ENCODE data around the gene MICAL2. TPM values are rescaled to one million over a fixed set of nuclear protein-coding genes. Genes with fewer than 3 reads are reported as not detected.

The MICAL2 gene
- total and polyA plus RNA-seq, 2 donors, result 42.5 to 44.1 TPM

DNA sequence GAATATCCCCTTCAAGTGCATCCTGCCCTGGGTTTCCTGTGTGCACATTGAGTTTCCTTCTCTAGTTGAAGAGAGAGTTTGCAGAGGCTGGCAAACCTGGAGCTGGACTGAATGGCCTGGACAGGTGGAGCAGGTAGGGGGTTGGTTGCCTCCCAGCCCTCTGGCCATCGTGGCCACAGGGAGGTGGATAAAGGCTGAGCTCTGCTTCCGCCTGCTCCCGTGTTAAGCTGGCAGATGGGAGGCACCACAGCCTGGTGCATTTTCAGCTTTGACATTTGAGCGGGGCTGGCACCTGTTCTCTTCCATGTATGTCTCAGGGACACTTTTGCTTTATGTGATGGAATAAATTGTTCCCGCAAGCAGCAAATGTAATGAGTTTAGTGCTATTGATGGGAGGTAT lies 11.1 kb downstream of the MICAL2 start:
- Histone ChIP-seq H3K36me3 (ENCODE audit: insufficient read depth) (no peaks in the 10 kb centered on the region), H3K27ac (ENCODE audit: low read depth) (no peak overlapping the region), H3K4me3 (ENCODE audit: low read depth, low read length) (no peak overlapping the region), H3K4me1 (ENCODE audit: insufficient read depth) (peaks cover 3% of the 10 kb centered on the region)
- WGBS, result 93% methylated on average over 5 of the region's 5 CpGs
- no peak for DNase-seq (ENCODE audit: extremely low spot score)

DNA sequence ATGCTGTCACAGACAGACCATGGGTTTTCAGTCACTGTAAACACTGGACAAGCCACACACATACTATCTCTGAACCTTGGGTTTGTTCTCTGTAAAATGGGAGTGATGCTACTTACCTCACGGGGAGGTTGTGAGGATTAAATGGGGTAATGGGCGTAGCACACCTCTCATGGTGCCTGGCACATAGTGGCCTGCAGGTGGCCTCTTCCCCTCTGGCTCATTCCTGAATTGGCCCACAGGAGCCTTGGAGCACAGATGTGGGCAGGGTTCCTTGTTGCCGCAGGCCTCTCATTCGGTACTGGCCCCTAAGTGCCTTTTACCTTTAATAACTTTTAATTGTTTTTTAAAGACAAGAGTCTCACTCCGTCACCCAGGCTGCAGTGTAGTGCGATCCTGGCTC lies 11.7 kb downstream of the MICAL2 start:
- Histone ChIP-seq H3K27ac (ENCODE audit: low read depth) (no peak overlapping the region), H3K4me1 (ENCODE audit: insufficient read depth) (peaks cover 3% of the 10 kb centered on the region), H3K36me3 (ENCODE audit: insufficient read depth) (no peaks in the 10 kb centered on the region), H3K4me3 (ENCODE audit: low read depth, low read length) (no peak overlapping the region)
- no peak for DNase-seq (ENCODE audit: extremely low spot score)
- WGBS, result 91% methylated on average over 6 of the region's 6 CpGs

DNA sequence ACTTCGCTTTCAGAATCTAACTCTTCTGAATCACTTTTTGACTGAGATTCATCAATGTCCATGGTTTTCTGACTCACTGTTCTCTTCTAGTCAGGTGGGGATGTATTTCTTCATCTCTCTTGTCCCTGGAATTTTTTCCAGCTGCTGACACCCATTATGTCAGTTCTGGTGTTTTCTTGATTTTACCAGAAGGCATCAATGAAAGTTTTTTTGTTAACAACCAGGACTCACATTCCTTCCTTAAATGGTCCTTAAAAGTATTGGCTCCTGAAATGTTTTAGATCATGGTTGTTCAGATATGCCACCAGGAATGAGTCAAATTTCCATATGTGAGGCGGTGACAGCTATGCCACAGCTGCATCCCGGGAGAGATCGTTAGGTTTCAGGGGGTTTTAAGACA lies 12.9 kb downstream of the MICAL2 start:
- Histone ChIP-seq H3K4me1 (ENCODE audit: insufficient read depth) (peaks cover 3% of the 10 kb centered on the region), H3K36me3 (ENCODE audit: insufficient read depth) (no peaks in the 10 kb centered on the region), H3K27ac (ENCODE audit: low read depth) (no peak overlapping the region), H3K4me3 (ENCODE audit: low read depth, low read length) (no peak overlapping the region)
- no peak for DNase-seq (ENCODE audit: extremely low spot score)
- WGBS, result 95% methylated on average over 4 of the region's 4 CpGs

DNA sequence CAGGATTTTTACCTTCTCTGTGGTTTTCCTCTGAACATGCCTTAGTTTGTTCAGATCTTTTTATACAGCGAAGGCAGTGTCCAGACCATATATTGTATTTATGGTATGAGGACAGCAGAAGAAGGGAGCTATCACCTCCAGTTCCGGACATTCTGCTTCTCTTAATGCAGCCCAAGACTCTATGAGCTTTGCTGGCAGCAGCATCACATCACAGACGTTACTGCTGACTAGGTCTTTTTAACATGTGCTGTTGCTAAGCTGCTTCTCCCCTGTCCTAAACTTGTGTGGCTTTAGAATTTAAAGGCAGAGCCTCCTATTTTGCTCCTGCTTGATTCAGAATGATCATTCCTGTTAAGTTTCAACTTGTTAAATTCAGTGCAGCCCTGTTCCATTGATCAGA lies 13.4 kb downstream of the MICAL2 start:
- H3K27ac ChIP-seq (ENCODE audit: low read depth), result no peak overlapping the region
- H3K4me3 ChIP-seq (ENCODE audit: low read depth, low read length), result no peak overlapping the region
- WGBS, result 57% methylated on average over 3 of the region's 3 CpGs
- DNase-seq (ENCODE audit: extremely low spot score), result no peak
- peaks cover 3% of the 10 kb centered on the region for H3K4me1 ChIP-seq (ENCODE audit: insufficient read depth)
- no peaks in the 10 kb centered on the region for H3K36me3 ChIP-seq (ENCODE audit: insufficient read depth)

DNA sequence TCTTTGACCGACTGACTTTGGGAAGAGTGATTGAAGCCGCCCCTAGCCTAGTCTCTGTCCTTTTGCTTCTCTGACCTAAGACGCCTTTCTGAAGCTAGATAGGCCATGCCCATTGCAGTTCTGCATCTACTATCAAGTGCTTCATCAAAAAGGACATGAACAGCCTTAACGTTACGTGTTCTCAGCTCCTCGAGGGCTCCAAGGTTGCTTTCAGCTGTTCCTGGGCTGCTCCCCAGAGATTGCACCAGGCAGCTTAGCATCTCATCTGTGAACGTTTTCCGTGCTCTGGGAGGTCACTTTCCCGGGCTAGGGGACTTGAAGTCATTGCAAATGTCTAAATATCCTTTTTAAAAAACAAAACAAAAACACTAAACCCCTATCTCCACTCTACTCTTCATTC lies 13.9 kb downstream of the MICAL2 start:
- Histone ChIP-seq H3K36me3 (ENCODE audit: insufficient read depth) (no peaks in the 10 kb centered on the region), H3K4me3 (ENCODE audit: low read depth, low read length) (no peak overlapping the region), H3K4me1 (ENCODE audit: insufficient read depth) (peaks cover 3% of the 10 kb centered on the region), H3K27ac (ENCODE audit: low read depth) (no peak overlapping the region)
- DNase-seq (ENCODE audit: extremely low spot score), result no peak
- WGBS, result 87% methylated on average over 9 of the region's 9 CpGs

DNA sequence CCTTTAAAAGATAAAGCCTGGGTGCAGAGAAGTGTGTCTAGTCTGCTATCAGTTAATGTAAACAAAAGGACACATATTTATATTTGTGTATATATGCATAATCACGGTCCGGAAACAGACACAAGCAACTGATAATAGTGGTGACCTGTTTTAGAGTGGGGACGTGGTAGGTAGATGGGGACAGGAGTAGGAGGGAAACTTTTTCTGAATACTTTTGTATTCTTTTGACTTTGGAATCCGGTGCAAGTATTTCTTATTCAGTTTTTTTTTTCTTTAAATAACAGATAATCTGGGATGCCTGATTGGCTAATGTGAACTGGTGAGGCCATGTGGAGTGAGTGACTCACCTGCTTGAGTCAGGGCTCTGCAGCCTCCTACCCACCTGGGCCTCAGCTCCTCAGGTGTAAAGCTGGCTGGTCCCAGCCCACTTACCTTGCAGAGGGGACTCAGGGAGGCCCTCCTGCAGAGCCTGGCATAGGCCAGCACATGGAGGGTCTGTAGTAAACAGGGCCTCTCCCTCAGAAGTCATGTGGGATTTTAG lies 15.3 kb downstream of the MICAL2 start:
- Histone ChIP-seq H3K36me3 (ENCODE audit: insufficient read depth) (no peaks in the 10 kb centered on the region), H3K4me1 (ENCODE audit: insufficient read depth) (peaks cover 3% of the 10 kb centered on the region), H3K27ac (ENCODE audit: low read depth) (no peak overlapping the region), H3K4me3 (ENCODE audit: low read depth, low read length) (no peak overlapping the region)
- DNase-seq (ENCODE audit: extremely low spot score), result no peak
- WGBS, result 38% methylated on average over 4 of the region's 4 CpGs

DNA sequence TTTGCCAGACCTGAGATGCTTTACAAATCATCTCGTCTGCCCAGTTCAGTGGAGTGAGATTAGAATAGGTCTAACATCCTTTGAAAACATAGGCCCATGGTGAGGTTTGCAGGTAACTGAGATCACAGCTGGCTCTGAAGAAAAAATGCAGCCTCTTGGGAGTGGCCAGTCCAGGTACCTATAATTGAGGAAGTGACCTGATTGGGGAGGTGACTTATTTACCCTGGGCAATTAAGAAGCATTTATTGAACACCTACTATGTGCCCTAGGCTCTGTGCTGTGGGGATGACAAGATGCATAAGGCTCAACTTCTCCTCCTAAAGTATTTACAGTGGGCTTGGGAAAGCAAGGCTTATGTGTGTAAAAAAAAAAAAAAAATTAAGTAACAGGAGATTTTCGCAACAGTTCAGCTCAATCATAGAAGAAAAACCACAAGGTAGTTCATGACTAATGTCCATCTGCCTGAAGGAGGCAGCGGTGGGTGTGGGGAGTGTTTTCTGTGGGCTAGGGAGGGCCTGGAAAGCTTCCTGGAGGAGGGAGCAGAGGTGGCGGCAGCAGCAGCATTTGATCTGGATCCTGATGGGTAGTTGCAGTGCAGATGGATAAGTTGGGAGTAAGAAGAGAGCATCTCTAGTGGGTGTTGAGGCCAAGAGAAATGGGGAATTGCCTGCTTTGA lies 16.1 kb downstream of the MICAL2 start:
- H3K36me3 ChIP-seq (ENCODE audit: insufficient read depth), result no peaks in the 10 kb centered on the region
- DNase-seq (ENCODE audit: extremely low spot score), result no peak
- no peak overlapping the region for H3K27ac ChIP-seq (ENCODE audit: low read depth)
- H3K4me1 ChIP-seq (ENCODE audit: insufficient read depth), result peaks cover 3% of the 10 kb centered on the region
- 78% methylated on average over 4 of the region's 4 CpGs for WGBS
- H3K4me3 ChIP-seq (ENCODE audit: low read depth, low read length), result no peak overlapping the region

DNA sequence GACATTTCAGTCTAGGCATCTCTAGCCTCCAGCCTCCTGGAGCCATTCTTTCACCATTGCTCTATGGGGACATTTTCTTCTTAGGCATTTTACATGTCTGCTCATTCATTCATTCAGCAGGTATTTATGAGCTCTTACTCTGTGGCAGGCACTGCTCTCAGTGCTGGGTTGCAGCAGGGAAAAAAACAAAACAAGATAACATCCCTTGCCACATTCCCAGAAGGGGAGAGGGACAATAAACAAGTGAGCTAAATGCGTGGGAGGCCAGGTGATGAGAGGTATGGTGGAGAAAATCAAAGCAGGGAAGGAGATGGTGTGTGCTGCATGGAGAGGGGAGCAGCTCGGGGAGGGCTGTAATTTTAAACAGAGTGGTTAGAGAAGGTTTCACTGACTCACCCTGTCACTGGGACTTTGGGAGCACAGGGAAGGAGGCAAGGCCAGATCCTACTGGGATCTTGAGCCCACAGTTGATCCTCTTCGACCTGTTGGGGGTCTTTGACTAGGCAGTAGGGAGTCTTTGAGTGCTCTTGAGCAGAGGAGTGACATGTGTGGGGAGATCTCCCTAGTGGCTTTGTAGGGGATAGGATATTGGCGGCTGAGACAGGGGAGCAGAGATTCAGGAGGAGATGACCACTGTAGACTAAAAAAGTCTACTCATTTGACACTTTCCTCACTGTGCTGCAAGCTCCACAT lies 17.0 kb downstream of the MICAL2 start:
- WGBS, result 80% methylated on average over 4 of the region's 4 CpGs
- H3K4me1 ChIP-seq (ENCODE audit: insufficient read depth), result peaks cover 3% of the 10 kb centered on the region
- H3K36me3 ChIP-seq (ENCODE audit: insufficient read depth), result no peaks in the 10 kb centered on the region
- no peak overlapping the region for H3K4me3 ChIP-seq (ENCODE audit: low read depth, low read length)
- H3K27ac ChIP-seq (ENCODE audit: low read depth), result no peak overlapping the region
- DNase-seq (ENCODE audit: extremely low spot score), result no peak

DNA sequence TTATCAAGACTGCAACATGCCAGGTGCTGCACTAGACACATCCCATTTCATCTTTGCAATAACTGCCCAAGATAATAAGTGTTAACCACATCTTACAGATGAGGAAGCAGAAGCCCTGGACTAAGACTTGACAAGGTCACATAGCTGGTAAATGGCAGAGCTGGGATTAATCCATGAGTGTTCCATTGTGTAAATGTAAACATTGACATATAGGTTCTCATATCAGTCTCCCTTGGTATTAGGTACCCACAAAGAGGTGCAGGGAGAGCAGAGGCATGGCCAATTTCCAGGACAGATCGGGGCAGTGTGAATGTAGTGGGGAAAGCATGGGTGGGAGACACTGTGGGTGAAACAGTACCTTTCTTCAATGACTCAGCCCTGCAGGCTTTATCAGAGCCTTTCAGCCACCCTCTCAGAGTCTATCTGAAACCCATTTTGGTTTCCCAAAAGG lies 17.9 kb downstream of the MICAL2 start:
- Histone ChIP-seq H3K4me3 (ENCODE audit: low read depth, low read length) (no peak overlapping the region), H3K36me3 (ENCODE audit: insufficient read depth) (no peaks in the 10 kb centered on the region), H3K27ac (ENCODE audit: low read depth) (no peak overlapping the region), H3K4me1 (ENCODE audit: insufficient read depth) (peaks cover 3% of the 10 kb centered on the region)
- no peak for DNase-seq (ENCODE audit: extremely low spot score)
- WGBS, result 60% methylated on average over 1 of the region's 1 CpG

DNA sequence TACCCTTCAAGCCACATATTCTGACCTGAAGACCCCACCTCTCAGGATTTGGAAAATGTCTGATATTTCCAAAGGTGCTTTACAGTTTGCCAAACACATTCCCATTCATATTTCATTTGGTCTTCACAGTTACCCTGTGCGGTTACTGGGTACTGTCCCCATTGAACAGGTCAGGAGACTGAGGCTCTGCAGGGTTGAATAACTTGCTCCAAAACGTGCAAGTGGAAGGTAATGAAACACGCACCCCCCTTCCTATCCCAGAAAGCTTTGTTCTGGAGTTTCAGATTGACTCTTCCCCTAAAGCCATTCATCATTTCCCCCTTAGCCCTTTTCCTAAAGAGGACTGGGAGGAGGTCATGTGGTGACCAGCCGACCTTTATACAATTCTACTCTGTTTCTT lies 18.8 kb downstream of the MICAL2 start:
- 90% methylated on average over 4 of the region's 4 CpGs for WGBS
- no peak for DNase-seq (ENCODE audit: extremely low spot score)
- H3K4me3 ChIP-seq (ENCODE audit: low read depth, low read length), result no peak overlapping the region
- no peak overlapping the region for H3K27ac ChIP-seq (ENCODE audit: low read depth)
- H3K4me1 ChIP-seq (ENCODE audit: insufficient read depth), result peaks cover 3% of the 10 kb centered on the region
- no peaks in the 10 kb centered on the region for H3K36me3 ChIP-seq (ENCODE audit: insufficient read depth)

DNA sequence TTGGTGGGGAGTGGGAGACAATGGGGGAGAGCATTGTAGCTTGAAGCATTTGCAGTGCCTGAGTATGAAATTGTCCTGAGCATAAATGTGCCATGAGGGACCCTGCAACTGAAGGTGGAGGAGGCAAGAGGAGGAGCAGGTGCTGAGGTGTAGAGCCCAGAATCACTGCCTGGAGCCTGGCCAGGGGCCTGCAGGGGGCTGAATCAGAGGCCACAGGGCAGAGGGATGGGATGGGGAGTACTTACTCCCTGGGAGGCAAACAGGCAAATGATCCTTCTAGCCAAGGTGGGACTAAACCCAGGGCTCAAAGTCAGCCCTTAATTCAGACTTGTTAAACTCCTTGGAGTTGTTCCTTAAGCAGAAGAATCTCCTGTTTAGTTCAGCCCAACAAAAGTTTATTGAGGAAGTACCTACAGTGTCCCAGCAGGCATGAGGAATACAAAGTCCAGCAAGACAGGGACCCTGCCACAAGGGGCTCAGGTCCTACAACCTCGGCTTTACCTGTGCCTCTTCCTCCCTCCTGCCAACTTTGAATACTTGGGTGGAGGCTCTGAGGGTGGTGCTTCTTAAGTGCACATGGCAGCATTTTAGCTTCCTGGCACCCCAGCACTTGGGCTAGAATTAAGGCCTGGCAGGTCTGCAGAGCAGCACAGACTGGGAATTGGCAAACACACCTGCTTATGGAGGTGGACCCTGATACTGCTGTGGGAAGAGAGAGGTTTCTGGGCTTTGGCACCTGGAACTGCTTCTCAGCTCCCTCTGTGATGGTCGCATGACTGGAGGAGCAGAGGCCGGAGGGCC lies 20.0 kb downstream of the MICAL2 start:
- no peaks in the 10 kb centered on the region for H3K36me3 ChIP-seq (ENCODE audit: insufficient read depth)
- 98% methylated on average over 3 of the region's 3 CpGs for WGBS
- H3K4me1 ChIP-seq (ENCODE audit: insufficient read depth), result peaks cover 3% of the 10 kb centered on the region
- DNase-seq (ENCODE audit: extremely low spot score), result no peak
- H3K4me3 ChIP-seq (ENCODE audit: low read depth, low read length), result no peak overlapping the region
- no peak overlapping the region for H3K27ac ChIP-seq (ENCODE audit: low read depth)

DNA sequence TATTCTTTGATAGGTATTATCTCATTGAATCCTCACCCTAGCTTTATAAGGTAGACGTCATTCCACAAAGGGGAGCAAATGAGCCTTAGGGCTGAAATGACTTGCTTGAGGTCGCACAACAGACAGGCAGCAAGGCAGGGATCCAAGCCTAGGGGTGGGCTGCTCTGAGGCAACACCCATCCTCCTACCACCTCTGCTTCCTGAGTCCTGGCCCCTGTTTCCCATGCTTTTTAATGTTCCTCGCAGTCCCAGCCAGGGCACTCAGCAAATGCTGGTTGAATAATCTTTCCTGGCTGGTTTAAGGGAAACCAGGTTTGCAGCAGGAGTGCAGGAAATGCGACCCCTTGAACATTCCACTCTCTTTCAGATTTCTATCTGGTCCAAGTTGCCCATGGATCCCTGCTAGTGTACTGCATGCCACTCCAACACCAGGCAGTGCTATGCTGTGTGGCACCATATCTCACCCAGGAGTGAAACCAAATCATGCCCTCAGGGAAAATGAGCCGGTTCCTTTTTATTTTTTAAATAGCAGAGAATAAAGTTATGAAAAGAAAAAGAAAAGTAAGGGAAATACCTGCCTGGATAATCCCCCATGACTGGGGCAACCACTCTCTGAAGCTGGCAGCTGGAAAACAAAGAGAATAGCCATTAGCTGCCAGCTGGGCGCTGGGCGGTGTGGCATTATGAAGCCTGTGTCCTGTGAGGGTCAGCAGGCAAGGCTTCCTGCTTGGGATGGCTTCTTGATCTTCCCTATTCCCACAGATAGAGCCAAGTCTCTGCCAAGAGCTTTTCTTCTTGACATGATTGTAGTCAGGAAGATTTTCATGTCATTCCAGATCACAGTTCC lies 21.8 kb downstream of the MICAL2 start:
- Histone ChIP-seq H3K27ac (ENCODE audit: low read depth) (no peak overlapping the region), H3K4me3 (ENCODE audit: low read depth, low read length) (no peak overlapping the region), H3K36me3 (ENCODE audit: insufficient read depth) (no peaks in the 10 kb centered on the region), H3K4me1 (ENCODE audit: insufficient read depth) (no peaks in the 10 kb centered on the region)
- WGBS, result 79% methylated on average over 7 of the region's 7 CpGs
- DNase-seq (ENCODE audit: extremely low spot score), result no peak

DNA sequence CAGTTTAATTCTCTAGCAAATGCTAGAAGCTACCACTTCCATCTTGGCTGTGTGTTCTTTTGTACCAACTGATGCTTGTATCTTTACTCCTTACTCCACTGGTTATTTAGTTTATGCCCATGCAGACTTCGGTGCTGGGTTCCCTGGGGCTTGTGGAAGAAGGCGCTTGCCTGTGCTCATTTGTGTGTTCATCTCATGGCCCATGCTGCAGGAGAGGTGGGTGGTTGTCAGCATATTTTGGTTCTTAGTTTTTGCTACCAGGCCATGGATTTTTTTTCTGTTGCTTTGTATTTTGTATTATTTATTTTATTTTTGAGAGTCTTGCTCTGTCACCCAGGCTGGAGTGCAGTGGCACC lies 22.4 kb downstream of the MICAL2 start:
- WGBS, result 90% methylated on average over 2 of the region's 2 CpGs
- H3K27ac ChIP-seq (ENCODE audit: low read depth), result no peak overlapping the region

More for the DNA sequence above, 22.4 kb downstream of the MICAL2 start:
- no peak overlapping the region for H3K4me3 ChIP-seq (ENCODE audit: low read depth, low read length)
- H3K36me3 ChIP-seq (ENCODE audit: insufficient read depth), result no peaks in the 10 kb centered on the region
- no peak for DNase-seq (ENCODE audit: extremely low spot score)
- H3K4me1 ChIP-seq (ENCODE audit: insufficient read depth), result no peaks in the 10 kb centered on the region
